ENCODE measurements around the gene SDCCAG8. TPM values are rescaled to one million over a fixed set of nuclear protein-coding genes. Genes with fewer than 3 reads are reported as not detected.

SDCCAG8 gene
- total and polyA plus RNA-seq, 2 of the 8 experiments (the other 6 are each of a cell fraction or from before 2014, with no cell fraction given): 15.6 to 21.0 TPM

GRCh38 chr1:243396424-243396823 is 140.6 kb downstream of the SDCCAG8 start:
- H4K91ac ChIP-seq (replicated peaks; ENCODE audit: insufficient read length, low read length): no peak overlapping the region
- H3K27ac ChIP-seq (ENCODE audit: low read depth, low read length): no peak overlapping the region
- H3K18ac ChIP-seq (ENCODE audit: extremely low read depth, low read length): no peak overlapping the region
- no peak overlapping the region for H2AFZ ChIP-seq (ENCODE audit: low read length)
- POLR2A ChIA-PET (ENCODE audit: partially characterized antibody): no interaction called here
- no peak overlapping the region for H4K8ac ChIP-seq (ENCODE audit: extremely low read depth, insufficient read depth, low read length)
- H3K79me2 ChIP-seq (ENCODE audit: control insufficient read depth in 1 of 2, insufficient read depth in 2 of 2, low read length in 2 of 2): no peaks in the 10 kb centered on the region
- H3K79me1 ChIP-seq (ENCODE audit: low read depth, low read length): no peaks in the 10 kb centered on the region
- H2AK5ac ChIP-seq (ENCODE audit: low read depth, low read length): no peak overlapping the region
- no peak overlapping the region for H2BK5ac ChIP-seq (ENCODE audit: low read depth, low read length)
- DNase-seq (ENCODE audit: low read depth in 1 of 2, low spot score in 2 of 2) (no peak), FAIRE-seq (no peak)
- H3K4ac ChIP-seq (replicated peaks; ENCODE audit: insufficient read length, low read depth, low read length): no peak overlapping the region
- no peaks in the 10 kb centered on the region for H3K9me3 ChIP-seq (ENCODE audit: insufficient read depth in 2 of 2, low read depth in 1 of 2, low read length in 1 of 2)
- H3K36me3 ChIP-seq (ENCODE audit: control insufficient read depth in 2 of 4, insufficient read depth in 4 of 4, low read length in 3 of 4): no peaks in the 10 kb centered on the region
- no peaks in the 10 kb centered on the region for H4K20me1 ChIP-seq (replicated peaks in 1 of 2; ENCODE audit: control insufficient read depth in 1 of 2, insufficient read depth in 2 of 2, low read length in 2 of 2)
- no peak overlapping the region for H3K9ac ChIP-seq (replicated peaks in 1 of 4; ENCODE audit: extremely low read depth in 1 of 4, low read depth in 3 of 4, low read length in 3 of 4)
- no peak overlapping the region for H3K14ac ChIP-seq (ENCODE audit: insufficient read length)
- CTCF ChIA-PET (ENCODE audit: partially characterized antibody): interaction anchor here (0.7 kb wide), 1 partner anchor 174 kb away, joined by 3 read pairs; no protein-coding TSS in a partner anchor
- no peak for TF ChIP-seq RFX5 (IDR thresholded peaks at IDR 0.05; ENCODE audit: borderline replicate concordance, low read depth, low read length)
- TF ChIP-seq RAD21 (IDR thresholded peaks at IDR 0.05 in 1 of 2, conservative IDR thresholded peaks at IDR 0.05 in 1 of 2; ENCODE audit: low read depth in 2 of 2, low read length in 2 of 2): no peak
- H3K27me3 ChIP-seq (replicated peaks in 1 of 4; ENCODE audit: control insufficient read depth in 3 of 4, extremely low read depth in 1 of 4, insufficient read depth in 3 of 4, low read length in 3 of 4): no peaks in the 10 kb centered on the region
- H3K23ac ChIP-seq (ENCODE audit: insufficient read length): no peak overlapping the region
- H2BK12ac ChIP-seq (ENCODE audit: low read depth, low read length): no peak overlapping the region
- no peaks in the 10 kb centered on the region for H3K23me2 ChIP-seq (ENCODE audit: low read depth, low read length)
- peaks cover 0 to 4% (median 1%) of the 10 kb centered on the region in 4 experiments; a peak in 5 of 7 replicates for H3K4me1 ChIP-seq (replicated peaks in 1 of 4; ENCODE audit: control insufficient read depth in 3 of 4, insufficient read depth in 4 of 4, low read length in 3 of 4)
- no peak overlapping the region for H2BK15ac ChIP-seq (ENCODE audit: low read length)
- no peak overlapping the region for H2BK120ac ChIP-seq (replicated peaks; ENCODE audit: low read depth, low read length)
- no peak overlapping the region for H3K4me3 ChIP-seq (ENCODE audit: extremely low read depth in 1 of 4, insufficient read depth in 2 of 4, low read depth in 3 of 4, low read length in 4 of 4)
- no peak overlapping the region for H3K4me2 ChIP-seq (ENCODE audit: insufficient read depth in 1 of 2, low read depth in 2 of 2, low read length in 2 of 2)
- H2BK20ac ChIP-seq (ENCODE audit: low read length): no peak overlapping the region
- H4K5ac ChIP-seq (ENCODE audit: insufficient read length, low read depth, low read length): no peak overlapping the region
- no peak overlapping the region for H3K56ac ChIP-seq (replicated peaks; ENCODE audit: insufficient read length, low read depth, low read length)

Data from H1 (cell line).